Memory B cell (primary cell): ENCODE measurements around the gene INSIG1.
A peak's percentile ranks its signal among the peaks of the same experiment; 100 is the strongest.

Experiments
- ATAC-seq: fragments of 150-1000 bp; cut with Tn5 transposase; 2 replicates; pipeline ENCODE4 v1.10.0; 2021; ENCODE audit warnings: low read depth, mild to moderate bottlenecking, moderate library complexity
- DNase-seq, 2 donors: peaks; one replicate each; pipeline ENCODE4 v3.0.0; 2022; ENCODE audit warnings: low spot score in 2 of 2
- H3K27ac Mint-ChIP-seq: one replicate; pipeline ENCODE4 v1.8.0; 2022; ENCODE audit warnings: mild to moderate bottlenecking, moderate library complexity, mixed read lengths
- H3K27me3 Mint-ChIP-seq: one replicate; pipeline ENCODE4 v1.8.0; 2022; ENCODE audit warnings: mixed read lengths
- H3K36me3 Mint-ChIP-seq: one replicate; pipeline ENCODE4 v1.8.0; 2022; ENCODE audit warnings: mild to moderate bottlenecking, mixed read lengths
- H3K4me1 Mint-ChIP-seq: one replicate; pipeline ENCODE4 v1.8.0; 2022; ENCODE audit warnings: mixed read lengths
- H3K4me3 Mint-ChIP-seq: one replicate; pipeline ENCODE4 v1.8.0; 2022; ENCODE audit warnings: mild to moderate bottlenecking, moderate library complexity, mixed read lengths
- H3K9me3 Mint-ChIP-seq: one replicate; pipeline ENCODE4 v1.8.0; 2022; ENCODE audit warnings: mixed read lengths

Gene INSIG1

GRCh38 chr7:155297517-155298287, at the start of gene INSIG1:
Gene INSIG1, plus strand, starts transcription at chr7:155297878. Its CDS starts 408 bp downstream, at chr7:155298286.
- peak; percentile 64 for ATAC-seq
- peaks cover 17% of the 10 kb centered on the region for H3K4me1 Mint-ChIP-seq
- H3K27me3 Mint-ChIP-seq = peaks cover 4% of the 10 kb centered on the region
- DNase-seq = peak; percentile 95 to 97
- H3K9me3 Mint-ChIP-seq = no peaks in the 10 kb centered on the region
- peaks cover 2% of the 10 kb centered on the region for H3K36me3 Mint-ChIP-seq
- H3K27ac Mint-ChIP-seq = peak within 1 kb of the TSS; percentile 95
- H3K4me3 Mint-ChIP-seq = peak within 1 kb of the TSS; percentile 96

- Mint-ChIP-seq H3K36me3 (no peaks in the 10 kb centered on the region), H3K4me1 (no peaks in the 10 kb centered on the region), H3K9me3 (no peaks in the 10 kb centered on the region), H3K27me3 (peaks cover 7% of the 10 kb centered on the region), H3K4me3 (no peak overlapping the region), H3K27ac (no peak overlapping the region)
- DNase-seq = no peak
- no peak for ATAC-seq
Observed at GRCh38 chr7:155248366-155248756, 49.3 kb upstream of the INSIG1 start.

- Mint-ChIP-seq H3K9me3 (peaks cover 1% of the 10 kb centered on the region), H3K4me1 (peaks cover 7% of the 10 kb centered on the region), H3K4me3 (no peak overlapping the region), H3K36me3 (no peaks in the 10 kb centered on the region), H3K27me3 (peaks cover 13% of the 10 kb centered on the region), H3K27ac (no peak overlapping the region)
- DNase-seq (no peak), ATAC-seq (no peak)
Observed at GRCh38 chr7:155251831-155252230, 45.8 kb upstream of the INSIG1 start.

- Mint-ChIP-seq H3K4me1 (peaks cover 7% of the 10 kb centered on the region), H3K27me3 (peaks cover 11% of the 10 kb centered on the region), H3K36me3 (no peaks in the 10 kb centered on the region), H3K4me3 (no peak overlapping the region), H3K9me3 (peaks cover 1% of the 10 kb centered on the region), H3K27ac (no peak overlapping the region)
- ATAC-seq (no peak), DNase-seq (no peak)
Observed at GRCh38 chr7:155252444-155252887, 45.2 kb upstream of the INSIG1 start.

- peaks cover 1% of the 10 kb centered on the region for H3K9me3 Mint-ChIP-seq
- no peaks in the 10 kb centered on the region for H3K36me3 Mint-ChIP-seq
- H3K4me3 Mint-ChIP-seq = no peak overlapping the region
- DNase-seq (no peak), ATAC-seq (no peak)
- peaks cover 7% of the 10 kb centered on the region for H3K4me1 Mint-ChIP-seq
- H3K27me3 Mint-ChIP-seq = peaks cover 12% of the 10 kb centered on the region
- no peak overlapping the region for H3K27ac Mint-ChIP-seq
Observed at GRCh38 chr7:155252892-155253501, 44.7 kb upstream of the INSIG1 start.

GRCh38 chr7:155254018-155254417, 43.7 kb upstream of the INSIG1 start:
- H3K27me3 Mint-ChIP-seq = peaks cover 14% of the 10 kb centered on the region
- no peak overlapping the region for H3K27ac Mint-ChIP-seq
- no peak for DNase-seq
- no peaks in the 10 kb centered on the region for H3K36me3 Mint-ChIP-seq
- H3K4me3 Mint-ChIP-seq = no peak overlapping the region
- no peak for ATAC-seq
- peaks cover 7% of the 10 kb centered on the region for H3K4me1 Mint-ChIP-seq
- H3K9me3 Mint-ChIP-seq = peaks cover 1% of the 10 kb centered on the region

GRCh38 chr7:155255071-155255470, 42.6 kb upstream of the INSIG1 start:
- H3K36me3 Mint-ChIP-seq = no peaks in the 10 kb centered on the region

GRCh38 chr7:155255621-155256020, 42.1 kb upstream of the INSIG1 start:
- peaks cover 1% of the 10 kb centered on the region for H3K9me3 Mint-ChIP-seq
- H3K36me3 Mint-ChIP-seq = no peaks in the 10 kb centered on the region
- peaks cover 7% of the 10 kb centered on the region for H3K4me1 Mint-ChIP-seq
- H3K27me3 Mint-ChIP-seq = peaks cover 16% of the 10 kb centered on the region
- H3K27ac Mint-ChIP-seq = no peak overlapping the region
- ATAC-seq = no peak
- no peak overlapping the region for H3K4me3 Mint-ChIP-seq
- no peak for DNase-seq

More at GRCh38 chr7:155255071-155255470, 42.6 kb upstream of the INSIG1 start:
- peaks cover 16% of the 10 kb centered on the region for H3K27me3 Mint-ChIP-seq
- DNase-seq (no peak), ATAC-seq (no peak)
- no peak overlapping the region for H3K27ac Mint-ChIP-seq
- peaks cover 7% of the 10 kb centered on the region for H3K4me1 Mint-ChIP-seq
- H3K4me3 Mint-ChIP-seq = no peak overlapping the region
- H3K9me3 Mint-ChIP-seq = peaks cover 1% of the 10 kb centered on the region

- ATAC-seq = no peak
Observed at GRCh38 chr7:155256081-155256760, 41.5 kb upstream of the INSIG1 start.

GRCh38 chr7:155256761-155257481, 40.8 kb upstream of the INSIG1 start:
- Mint-ChIP-seq H3K9me3 (peaks cover 1% of the 10 kb centered on the region), H3K4me3 (no peak overlapping the region), H3K4me1 (peaks cover 7% of the 10 kb centered on the region), H3K27me3 (peaks cover 12% of the 10 kb centered on the region), H3K27ac (no peak overlapping the region), H3K36me3 (no peaks in the 10 kb centered on the region)
- no peak for ATAC-seq
- no peak for DNase-seq

More at GRCh38 chr7:155256081-155256760, 41.5 kb upstream of the INSIG1 start:
- Mint-ChIP-seq H3K36me3 (no peaks in the 10 kb centered on the region), H3K4me3 (no peak overlapping the region), H3K27ac (no peak overlapping the region), H3K9me3 (peaks cover 1% of the 10 kb centered on the region), H3K4me1 (peaks cover 7% of the 10 kb centered on the region), H3K27me3 (peaks cover 13% of the 10 kb centered on the region)
- no peak for DNase-seq

GRCh38 chr7:155257482-155258225, 40.0 kb upstream of the INSIG1 start:
- ATAC-seq = no peak
- peaks cover 1% of the 10 kb centered on the region for H3K9me3 Mint-ChIP-seq
- H3K27me3 Mint-ChIP-seq = peaks cover 14% of the 10 kb centered on the region
- no peaks in the 10 kb centered on the region for H3K36me3 Mint-ChIP-seq
- no peak overlapping the region for H3K27ac Mint-ChIP-seq
- no peak overlapping the region for H3K4me3 Mint-ChIP-seq
- H3K4me1 Mint-ChIP-seq = peaks cover 7% of the 10 kb centered on the region
- DNase-seq = no peak

GRCh38 chr7:155258226-155258560, 39.5 kb upstream of the INSIG1 start:
- Mint-ChIP-seq H3K27ac (no peak overlapping the region), H3K36me3 (no peaks in the 10 kb centered on the region), H3K4me1 (peaks cover 7% of the 10 kb centered on the region), H3K4me3 (no peak overlapping the region), H3K9me3 (peaks cover 1% of the 10 kb centered on the region), H3K27me3 (peaks cover 14% of the 10 kb centered on the region)
- DNase-seq = no peak
- no peak for ATAC-seq

- Mint-ChIP-seq H3K4me3 (no peak overlapping the region), H3K27ac (no peak overlapping the region), H3K9me3 (peaks cover 1% of the 10 kb centered on the region), H3K36me3 (no peaks in the 10 kb centered on the region), H3K27me3 (peaks cover 8% of the 10 kb centered on the region), H3K4me1 (peaks cover 4% of the 10 kb centered on the region)
- no peak for ATAC-seq
- no peak for DNase-seq
Observed at GRCh38 chr7:155259866-155260497, 37.7 kb upstream of the INSIG1 start.
